ENCODE measurements around the gene TSR1.

Gene TSR1

DNA sequence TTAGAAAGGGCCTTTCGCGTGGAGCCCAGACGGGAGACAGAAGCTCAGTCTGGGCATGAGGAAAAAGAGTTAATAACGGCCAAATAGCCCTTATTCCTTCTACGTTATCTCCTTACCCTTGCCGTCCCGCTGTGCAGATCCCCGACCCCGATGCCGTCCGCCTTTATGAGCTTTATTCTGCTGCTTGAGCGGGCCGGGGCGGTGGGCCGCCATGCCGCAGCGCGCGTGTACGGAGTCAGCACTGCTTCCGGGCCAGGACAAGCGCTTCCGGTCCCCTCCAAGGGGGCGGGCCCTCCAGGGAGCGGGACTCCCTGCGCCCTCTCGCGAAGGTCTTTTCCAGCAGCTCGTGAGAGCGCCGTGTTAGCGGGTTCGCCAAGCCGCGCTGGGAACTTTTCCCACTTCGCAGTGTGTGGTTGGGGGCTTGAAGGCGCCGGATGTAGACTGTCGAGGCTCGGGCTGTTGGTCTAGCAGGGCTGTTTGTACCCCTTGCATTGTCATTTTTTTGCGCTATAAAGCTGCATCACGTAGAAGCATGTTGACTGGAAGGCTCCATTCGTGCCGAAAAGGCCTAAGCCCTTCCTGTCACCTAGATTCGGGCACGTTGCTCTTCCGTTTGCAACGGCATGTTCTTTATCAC, at the start of gene TSR1:
TSR1 (minus strand) TSS at position 243 of the 637 bp plus-strand sequence; CDS start at position 213, 30 bp downstream.
- DNase-seq (ENCODE audit: low spot score), result peak; percentile 90

DNA sequence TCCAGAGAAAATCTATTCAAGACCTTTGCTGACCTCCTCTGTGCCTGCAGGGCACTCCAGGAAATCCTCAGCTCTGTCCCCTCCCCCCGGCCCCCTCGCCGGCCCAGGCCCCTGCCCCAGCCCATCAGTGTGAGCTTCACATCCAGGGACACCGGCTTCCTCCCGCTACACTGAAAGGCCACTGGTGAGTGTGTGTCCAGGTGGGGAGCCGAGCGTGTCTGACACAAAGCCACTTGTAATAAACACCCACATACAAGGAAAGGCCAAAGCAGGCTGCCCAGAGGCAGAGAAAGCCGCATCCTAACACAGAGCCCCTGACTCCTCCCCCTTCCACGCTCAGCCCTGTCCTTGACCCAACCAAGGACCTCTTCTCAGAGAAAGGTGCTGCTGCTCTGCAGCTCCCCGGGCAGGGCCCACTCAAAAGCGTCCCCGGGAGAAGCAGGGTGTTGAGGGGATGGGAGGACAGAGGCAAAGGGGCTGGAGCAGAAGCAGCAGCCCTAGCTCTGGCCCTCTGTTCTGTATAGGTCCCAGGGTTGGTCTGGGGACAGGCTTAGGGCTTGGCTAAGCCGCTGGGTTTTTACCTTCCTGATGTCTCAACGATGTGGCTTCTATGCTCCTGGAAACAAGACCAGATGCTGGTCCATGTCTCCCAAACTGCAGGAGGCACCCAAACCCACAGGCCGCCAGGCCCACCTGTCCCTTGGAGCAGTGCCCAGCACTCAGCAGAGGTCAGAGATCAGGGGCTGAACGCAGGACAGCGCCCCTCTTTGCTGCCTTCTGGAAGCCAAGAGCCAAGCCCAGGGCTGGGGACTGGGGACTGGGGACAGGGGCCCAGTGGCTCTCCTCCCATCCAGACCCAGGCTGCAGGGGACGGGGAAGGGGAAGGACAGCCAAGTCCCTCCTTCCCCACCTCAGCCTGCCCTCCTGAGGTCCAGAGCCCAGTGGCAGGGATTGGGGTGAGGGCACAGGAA, 49.3 kb upstream of the TSR1 start:
- DNase-seq (ENCODE audit: low spot score), result no peak

DNA sequence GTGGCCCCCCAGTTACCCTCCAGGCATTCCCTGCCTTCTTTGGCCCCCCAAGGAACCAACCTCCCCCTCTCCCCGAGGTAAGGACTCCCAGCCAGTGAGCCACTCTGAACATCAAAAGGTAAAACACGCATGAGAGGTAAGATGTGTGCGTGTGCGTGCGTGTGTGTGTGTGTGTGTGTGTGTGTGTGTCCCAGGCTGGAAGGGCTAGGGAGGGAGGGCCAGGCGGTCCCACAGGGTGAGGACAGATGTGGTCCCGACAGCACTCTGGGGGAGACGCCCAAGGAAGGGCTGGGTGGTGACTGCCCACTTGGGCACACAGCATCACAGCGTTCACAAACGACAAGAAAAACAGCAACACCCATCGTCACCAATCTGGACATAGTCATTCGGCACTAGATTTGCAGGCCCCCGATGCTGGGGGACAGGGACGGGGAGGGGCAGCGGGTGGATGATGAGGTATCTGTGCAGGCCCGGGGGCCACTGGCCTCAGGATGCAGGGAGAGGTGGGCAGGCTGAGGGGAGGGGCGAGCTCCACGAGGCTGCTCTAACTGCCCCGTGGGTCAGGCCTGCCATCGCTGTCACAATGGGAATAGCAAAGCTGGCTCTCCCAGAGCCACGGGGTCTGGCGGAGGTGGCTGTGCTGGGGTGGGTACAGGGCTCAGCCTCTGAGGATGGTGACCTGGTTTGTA, 48.3 kb upstream of the TSR1 start:
- DNase-seq (ENCODE audit: low spot score), result no peak

DNA sequence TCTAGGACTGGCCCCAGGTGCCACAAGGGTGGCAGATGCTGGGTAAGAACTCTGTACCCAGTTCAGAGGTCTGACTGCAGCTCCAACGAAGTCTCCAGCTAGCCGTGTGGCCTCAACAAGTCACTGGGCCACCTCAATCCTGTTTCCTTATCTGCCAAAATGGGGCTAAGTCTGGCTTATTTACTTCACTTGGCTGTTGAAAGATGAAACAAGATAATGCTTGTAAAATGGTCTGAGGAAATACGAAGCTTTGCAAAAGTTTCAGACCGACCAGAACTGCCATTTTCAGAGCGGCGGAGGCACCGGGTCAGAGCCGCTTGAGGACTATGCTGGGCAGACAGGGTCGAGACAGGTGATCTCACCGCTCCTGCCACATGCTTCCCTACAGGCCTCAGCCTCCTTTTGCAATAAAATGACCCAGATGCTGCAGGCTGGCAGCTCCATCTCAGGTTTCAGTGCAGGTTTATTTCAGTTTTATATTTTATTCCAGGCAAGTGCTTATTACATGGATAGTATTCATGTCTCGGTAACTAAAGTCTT, 47.4 kb upstream of the TSR1 start:
- DNase-seq (ENCODE audit: low spot score), result no peak

DNA sequence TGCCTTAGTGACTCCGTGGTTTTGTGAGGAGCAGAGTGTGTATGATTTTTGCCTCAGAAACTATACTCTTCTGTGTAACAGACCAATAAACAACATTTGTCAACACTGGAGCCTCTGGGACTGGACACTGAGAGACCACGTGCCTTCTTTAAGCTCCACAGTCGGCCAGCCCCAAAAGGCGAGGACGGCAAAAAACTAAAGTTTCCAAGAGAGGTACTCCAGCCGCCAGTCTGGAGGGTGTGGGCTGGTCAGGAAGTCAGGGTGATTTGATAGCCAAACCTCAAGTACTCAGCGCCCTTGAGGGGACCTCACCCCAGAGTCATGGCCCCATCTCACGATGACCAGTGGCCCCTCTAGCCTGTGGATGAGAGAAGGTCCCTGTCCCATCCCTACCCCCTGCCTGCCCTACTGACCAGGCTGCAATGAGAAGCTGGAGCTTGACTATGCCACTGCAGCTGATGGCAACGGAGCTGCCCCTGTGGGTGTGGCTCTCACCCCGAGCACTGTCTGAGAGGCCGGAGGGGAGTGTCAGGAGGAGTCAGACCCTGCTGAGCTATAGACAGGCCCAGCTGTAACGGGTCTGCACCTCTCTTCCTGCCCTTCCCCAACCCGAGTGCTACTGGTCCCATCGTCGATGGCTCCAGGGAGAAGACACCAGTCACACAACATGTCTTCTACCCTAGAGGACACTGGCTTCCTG, 44.8 kb upstream of the TSR1 start:
- no peak for DNase-seq (ENCODE audit: low spot score)

DNA sequence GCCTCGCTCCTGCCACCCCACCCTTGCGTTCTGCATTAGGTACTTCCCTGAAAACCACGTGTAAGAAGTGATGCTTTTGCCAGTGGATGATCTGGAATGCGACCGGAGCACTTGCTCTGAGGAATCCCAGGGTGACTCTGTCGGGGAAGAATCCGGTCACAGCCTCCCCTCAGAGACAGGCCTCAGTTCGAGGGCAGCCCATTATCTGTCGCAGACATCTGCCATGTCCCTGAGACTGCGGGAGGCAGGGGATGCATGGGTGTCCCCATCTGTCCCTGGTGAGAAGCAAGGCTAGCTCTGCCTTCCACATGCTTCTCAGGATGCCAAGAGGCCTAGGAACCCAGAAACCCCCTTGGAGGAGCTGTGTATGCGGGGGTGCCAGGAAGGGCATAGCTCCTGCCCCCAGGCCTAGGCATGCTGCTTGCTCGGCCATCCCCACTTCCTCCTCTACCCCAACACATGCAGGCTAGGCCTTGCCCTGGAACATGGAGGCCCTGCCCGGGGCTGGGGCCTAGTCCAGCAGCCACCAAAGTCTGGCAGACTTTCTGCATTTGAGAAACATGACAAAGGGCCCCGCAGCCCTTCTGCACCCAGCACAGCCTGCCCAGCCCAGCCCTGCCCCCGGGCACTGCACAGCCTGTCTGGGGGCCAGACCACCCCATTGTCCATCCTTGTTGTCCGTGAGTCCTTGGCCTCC, 44.1 kb upstream of the TSR1 start:
- no peak for DNase-seq (ENCODE audit: low spot score)

DNA sequence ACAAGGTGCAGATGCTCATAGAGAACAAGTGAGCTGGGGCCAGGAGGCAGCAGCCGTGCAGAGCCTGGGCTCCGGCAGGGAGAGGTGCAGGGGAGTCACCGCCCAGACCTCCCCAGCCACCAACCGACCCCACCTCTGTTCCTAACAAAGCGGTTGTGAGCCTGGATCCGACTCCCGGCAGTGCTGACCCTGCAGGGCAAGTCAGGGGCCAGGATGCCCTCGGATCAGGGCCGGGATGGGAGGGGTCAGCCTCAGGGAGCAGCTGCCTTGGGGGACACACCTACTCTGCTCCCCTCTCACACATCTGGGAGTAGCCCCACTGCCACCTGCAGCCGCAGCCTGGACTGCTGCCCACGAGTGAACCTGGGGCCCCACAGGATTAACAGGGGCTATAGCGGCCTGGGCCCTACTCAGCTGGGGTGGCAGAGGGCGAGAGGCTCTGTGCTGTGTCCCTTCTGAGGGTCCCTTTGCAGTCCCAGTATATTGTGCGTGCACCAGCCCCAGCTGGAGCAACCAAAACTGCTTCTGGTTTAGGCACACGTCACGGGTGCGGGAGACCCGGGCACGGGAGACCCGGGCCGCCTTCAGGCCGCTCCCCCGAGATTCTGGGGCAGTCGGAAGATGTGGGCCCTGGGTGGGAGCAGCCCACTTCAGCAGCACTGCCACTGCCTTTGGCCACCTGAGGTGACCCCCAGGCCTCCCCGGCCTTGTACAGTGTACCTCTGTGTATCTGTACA, 43.4 kb upstream of the TSR1 start:
- DNase-seq (ENCODE audit: low spot score), result no peak

DNA sequence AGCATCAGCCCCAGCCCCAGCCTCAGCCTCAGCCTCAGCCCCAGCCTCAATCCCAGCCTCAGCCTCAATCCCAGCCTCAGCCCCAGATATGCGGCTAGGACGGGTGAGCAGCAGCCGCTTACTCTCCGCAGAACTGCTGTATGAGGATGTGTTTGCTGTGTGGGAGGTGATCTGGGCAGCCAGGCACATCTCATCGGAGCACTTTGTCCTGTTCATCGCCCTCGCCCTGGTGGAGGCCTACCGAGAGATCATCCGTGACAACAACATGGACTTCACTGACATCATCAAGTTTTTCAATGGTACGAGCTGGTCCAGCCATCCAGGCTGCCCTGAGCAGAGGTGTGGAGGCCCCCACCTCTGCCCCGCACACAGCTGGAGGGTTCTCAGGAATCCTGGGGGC, 42.6 kb upstream of the TSR1 start:
- DNase-seq (ENCODE audit: low spot score), result no peak

DNA sequence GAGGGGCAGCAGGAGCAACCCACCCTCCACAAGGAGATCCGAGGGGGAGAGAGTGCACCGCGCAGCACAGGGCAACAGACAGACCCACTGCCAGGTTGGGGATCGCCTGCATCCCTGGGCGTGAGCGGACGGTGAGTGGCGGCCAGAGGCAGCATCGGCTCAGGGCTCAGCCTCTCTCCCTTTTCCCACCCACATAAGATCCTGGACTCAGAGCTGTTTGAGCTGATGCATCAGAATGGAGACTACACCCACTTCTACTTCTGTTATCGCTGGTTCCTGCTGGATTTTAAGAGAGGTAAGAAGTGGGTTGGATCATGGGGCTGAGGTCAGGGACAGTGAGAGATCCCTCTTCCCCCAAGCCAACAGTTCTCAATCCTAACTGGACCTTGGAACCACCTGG, 41.4 kb upstream of the TSR1 start:
- no peak for DNase-seq (ENCODE audit: low spot score)

DNA sequence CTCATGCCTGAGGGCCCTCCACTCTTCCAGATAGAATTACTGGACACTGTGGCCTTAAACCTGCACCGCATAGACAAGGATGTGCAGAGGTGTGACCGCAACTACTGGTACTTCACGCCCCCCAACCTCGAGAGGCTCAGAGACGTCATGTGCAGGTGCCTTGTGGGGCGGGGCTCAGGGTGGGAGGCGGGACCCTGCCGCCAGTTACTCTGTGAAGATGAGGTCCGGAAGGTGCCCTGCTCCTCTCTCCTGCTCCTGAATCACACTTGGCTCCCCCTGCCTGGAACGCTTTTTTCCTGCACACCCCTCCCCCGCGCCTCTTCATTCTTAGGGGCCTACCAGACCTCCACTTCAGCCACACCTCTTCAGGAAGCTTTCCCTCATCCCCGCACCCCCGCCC, 39.9 kb upstream of the TSR1 start:
- no peak for DNase-seq (ENCODE audit: low spot score)

DNA sequence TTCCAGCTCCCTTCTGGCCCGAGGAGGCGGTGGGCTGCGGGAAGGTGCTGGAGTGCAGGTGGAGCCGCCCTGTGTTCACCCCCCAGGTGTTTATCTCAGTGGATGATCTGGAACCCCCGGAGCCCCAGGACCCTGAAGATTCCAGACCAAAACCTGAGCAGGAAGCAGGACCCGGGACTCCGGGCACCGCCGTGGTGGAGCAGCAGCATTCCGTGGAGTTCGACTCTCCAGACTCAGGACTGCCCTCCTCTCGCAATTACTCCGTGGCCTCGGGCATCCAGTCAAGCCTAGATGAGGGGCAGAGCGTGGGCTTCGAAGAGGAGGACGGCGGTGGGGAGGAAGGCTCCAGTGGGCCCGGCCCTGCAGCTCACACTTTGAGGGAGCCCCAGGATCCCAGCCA, 39.1 kb upstream of the TSR1 start:
- no peak for DNase-seq (ENCODE audit: low spot score)

DNA sequence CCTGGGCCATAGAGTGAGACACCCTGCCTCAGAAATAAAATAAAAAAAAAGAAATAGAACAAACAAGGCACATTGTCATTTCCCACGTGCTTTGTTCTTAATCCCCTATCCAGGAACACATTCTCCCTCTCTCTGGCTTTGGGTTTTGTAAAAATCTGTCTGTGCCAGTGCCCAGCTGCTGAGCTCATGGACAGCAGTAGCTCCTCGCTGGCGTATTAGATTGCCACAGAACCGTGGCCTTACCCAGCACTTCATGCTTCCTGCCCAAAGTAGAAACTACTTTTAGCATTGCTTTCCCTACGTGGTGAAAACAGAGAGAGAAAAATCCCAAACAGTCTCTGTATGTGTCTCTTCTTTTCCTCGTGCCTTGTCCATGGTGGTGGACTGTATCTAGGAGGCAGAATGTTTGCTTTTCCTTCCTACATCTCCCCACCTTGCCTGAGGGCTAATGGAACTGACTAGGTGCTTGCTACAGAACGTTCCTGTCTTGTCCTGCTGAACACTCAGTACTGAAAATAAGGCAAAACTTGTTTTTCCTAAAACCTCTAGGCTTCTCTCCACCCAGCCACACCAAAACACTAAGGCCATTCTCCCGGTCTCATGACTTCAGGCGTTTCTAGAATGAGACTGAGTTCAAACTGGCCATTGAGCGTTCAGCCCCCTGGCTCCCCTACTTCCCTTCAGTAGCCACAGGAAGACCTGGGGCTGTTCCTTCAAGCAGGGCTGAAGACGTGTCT, 38.5 kb upstream of the TSR1 start:
- no peak for DNase-seq (ENCODE audit: low spot score)

DNA sequence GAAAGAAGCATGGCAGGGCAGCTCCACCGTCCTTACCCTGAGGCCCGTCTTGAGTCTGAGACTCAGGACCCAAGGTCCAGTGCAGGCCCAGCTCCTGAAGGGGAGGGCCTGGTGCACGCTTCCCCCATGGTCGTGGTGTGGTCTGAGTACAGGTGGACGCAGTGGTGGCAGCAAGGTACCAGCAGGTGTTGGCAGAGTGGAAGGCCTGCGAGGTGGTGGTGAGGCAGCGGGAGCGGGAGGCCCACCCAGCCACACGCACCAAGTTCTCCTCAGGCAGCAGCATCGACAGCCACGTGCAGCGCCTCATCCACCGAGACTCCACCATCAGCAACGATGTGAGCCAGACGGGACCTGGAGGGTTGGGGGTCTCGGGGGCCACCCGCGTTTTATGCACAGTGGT, 36.9 kb upstream of the TSR1 start:
- DNase-seq (ENCODE audit: low spot score), result no peak

DNA sequence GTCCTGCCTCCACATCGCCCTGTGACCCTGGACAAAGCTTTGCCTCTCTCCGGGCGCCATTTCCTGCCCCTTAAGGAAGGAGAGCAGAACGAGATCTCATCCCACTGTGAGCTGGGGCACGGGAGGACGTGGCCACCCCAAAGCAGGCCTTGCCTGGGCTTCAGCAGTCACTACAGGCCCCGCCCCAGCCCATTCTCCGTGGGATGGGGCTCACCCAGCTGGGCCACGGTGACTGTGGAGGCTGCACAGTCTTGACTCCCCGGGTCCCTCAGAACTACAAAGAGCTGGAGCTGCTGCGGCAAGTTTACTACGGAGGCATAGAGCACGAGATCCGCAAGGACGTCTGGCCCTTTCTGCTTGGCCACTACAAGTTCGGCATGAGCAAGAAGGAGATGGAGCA, 36.4 kb upstream of the TSR1 start:
- DNase-seq (ENCODE audit: low spot score), result no peak

DNA sequence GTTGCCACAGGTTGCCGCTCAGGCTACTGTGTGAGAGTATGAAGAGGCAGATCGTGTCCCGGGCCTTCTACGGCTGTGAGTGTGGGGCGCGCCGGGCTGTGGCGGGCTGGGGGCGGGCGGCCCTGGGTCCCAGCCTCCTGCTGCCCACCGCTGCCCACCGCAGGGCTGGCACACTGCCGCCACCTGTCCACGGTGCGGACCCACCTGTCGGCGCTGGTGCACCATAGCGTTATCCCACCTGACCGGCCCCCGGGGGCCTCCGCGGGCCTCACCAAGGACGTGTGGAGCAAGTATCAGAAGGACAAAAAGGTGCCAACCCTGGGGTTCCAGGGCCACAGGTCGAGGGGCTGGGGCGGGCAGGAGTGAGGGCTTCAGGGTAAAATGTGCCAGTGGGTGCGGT, 35.9 kb upstream of the TSR1 start:
- no peak for DNase-seq (ENCODE audit: low spot score)

DNA sequence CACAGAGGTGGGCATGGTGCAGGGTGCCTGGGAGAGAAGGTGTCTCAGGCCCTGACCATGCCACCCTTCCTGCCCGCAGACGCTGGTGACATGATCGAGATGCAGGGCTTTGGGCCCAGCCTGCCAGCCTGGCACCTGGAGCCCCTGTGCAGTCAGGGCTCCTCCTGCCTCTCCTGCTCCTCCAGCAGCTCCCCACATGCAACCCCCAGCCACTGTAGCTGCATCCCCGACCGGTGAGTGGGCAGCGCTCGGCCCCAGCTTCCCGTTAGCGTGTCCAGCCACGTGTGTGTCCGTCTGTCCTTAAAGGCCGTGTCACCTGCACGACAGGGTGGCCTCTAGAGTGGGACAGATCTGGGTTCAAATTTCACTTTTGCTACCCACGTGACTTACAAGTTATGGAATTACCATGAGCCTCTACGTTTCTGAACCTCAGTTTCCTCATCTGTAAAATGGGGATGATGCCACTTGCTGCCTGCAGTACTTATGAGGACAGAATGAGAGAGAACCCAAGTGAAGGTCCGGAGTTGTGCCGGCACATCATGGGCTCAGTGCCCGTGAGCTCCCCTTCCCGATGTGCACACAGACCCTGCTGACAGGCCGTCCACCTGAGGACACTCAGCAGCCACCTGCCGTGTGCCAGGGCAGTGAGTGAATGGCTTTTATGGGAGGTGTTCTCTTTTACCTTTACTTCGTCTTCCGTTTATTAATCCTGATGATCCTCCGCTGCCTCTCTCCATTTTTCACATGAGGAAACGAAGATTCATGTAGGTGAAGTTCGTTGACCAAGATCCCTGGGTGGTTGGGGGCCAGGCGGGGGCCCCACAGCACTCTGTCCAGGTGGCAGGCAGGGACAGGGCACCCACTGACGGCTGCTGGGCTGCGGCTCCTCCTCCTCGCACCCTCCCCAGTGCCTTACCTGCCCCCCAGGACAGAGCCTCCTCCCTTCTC, 35.2 kb upstream of the TSR1 start:
- no peak for DNase-seq (ENCODE audit: low spot score)

DNA sequence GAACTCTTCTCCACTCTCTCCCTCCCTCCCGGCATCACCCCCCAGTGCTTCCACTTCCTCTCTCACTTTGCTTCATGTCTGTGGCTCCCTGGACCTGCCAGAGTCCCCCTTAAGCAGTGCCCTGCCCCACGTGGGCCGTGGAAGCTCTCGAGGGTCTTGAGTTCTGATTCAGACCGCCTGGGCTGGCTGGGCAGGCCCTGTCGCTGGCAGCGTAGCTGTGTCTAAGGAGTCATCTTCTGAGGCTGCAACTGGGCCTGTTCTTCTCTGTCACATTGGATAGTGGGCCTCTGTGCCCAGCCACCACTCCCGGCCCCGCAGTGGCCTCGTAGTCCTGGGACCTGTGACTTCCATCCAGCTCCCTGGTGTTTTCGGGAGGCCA, 33.9 kb upstream of the TSR1 start:
- DNase-seq (ENCODE audit: low spot score), result no peak

DNA sequence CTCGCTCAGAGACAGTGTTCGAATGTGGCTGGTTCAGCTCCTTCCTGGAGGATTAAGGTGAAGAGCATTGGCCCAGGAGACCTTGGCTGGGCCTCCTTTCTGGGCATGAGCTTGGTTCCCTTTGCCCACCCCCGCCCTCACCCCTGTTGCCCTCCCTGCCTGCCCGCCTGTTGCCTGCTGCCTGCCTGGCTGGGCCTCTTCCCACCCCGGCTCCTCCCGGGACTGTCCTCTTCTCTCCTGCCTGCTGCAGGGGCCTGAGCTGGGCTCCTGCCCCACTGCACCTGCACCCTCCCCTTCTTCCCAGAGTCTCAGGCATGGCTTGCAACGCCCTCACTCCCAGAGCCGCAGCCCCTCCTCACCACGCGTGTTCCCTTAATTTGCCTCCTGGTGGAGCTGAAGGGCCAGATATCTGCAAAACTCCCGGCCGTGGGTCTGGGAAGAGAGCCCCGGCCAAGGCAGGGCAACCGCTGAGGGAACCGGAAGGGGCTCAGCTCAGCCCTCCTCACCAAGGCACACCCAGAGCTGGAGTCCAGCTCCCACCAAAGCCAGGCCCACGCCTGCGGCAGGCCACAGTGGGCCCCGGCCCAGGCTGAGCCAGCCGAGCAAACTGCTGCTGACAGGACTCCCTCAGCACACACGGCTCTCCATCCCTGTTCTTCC, 33.4 kb upstream of the TSR1 start:
- no peak for DNase-seq (ENCODE audit: low spot score)
